ENCODE results near the gene IL18BP.

Gene IL18BP

DNA sequence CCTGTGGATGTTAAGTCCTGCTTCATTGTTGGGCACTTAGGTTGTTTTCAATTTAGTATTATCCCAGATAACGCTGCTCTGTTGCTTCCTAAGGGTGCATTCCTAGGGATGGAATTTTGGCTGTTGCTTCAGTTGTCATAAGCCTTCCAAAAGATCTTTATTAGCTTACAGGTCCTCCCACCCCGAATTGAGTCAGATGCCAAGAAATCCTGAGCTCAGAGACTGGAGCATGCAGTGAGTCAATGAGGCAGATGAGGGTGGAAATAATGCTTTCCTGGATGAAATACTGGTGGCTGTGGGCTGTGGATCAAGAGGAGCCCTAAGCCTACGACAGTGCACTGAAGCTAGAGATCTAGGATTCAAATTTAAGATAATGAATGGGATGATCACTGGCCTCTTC, 10.7 kb upstream of the IL18BP start:
- intact Hi-C loops (cut with DNase I; ENCODE audit: low total_unique reads), result no loop called here
- Histone ChIP-seq H3K27me3 (no peaks in the 10 kb centered on the region), H3K4me3 (no peak overlapping the region), H3K9me3 (no peaks in the 10 kb centered on the region), H3K36me3 (peaks cover 9 to 24% (median 18%) of the 10 kb centered on the region in 3 donors), H3K27ac (peak overlapping the region in 1 of 2 donors; percentile 47), H3K4me1 (peaks cover 0 to 26% (median 10%) of the 10 kb centered on the region in 4 donors)
- TF ChIP-seq, protein P1, sequence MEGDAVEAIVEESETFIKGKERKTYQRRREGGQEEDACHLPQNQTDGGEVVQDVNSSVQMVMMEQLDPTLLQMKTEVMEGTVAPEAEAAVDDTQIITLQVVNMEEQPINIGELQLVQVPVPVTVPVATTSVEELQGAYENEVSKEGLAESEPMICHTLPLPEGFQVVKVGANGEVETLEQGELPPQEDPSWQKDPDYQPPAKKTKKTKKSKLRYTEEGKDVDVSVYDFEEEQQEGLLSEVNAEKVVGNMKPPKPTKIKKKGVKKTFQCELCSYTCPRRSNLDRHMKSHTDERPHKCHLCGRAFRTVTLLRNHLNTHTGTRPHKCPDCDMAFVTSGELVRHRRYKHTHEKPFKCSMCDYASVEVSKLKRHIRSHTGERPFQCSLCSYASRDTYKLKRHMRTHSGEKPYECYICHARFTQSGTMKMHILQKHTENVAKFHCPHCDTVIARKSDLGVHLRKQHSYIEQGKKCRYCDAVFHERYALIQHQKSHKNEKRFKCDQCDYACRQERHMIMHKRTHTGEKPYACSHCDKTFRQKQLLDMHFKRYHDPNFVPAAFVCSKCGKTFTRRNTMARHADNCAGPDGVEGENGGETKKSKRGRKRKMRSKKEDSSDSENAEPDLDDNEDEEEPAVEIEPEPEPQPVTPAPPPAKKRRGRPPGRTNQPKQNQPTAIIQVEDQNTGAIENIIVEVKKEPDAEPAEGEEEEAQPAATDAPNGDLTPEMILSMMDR (IDR thresholded peaks at IDR 0.05), result no peak
- no peak for DNase-seq

DNA sequence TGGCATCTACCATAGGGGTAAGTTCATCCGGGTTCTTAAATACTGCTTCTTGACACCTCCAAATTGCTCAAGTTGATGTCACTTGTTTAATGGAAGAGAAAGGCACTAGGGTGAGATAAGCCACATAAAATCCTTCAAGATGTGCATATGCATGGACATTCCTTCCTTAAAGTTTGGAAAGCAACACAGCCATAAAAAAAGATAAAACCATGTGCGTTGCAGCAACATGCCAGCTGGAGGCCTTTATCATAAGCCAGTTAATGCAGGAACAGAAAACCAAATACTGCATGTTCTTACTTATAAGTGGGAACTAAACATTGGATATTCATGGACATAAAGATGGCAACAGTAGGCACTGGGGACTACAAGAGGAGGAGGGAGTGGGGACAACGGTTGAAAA, 8.0 kb upstream of the IL18BP start:
- H3K27ac ChIP-seq, result no peak overlapping the region
- intact Hi-C loops (cut with DNase I; ENCODE audit: low total_unique reads), result no loop called here

DNA sequence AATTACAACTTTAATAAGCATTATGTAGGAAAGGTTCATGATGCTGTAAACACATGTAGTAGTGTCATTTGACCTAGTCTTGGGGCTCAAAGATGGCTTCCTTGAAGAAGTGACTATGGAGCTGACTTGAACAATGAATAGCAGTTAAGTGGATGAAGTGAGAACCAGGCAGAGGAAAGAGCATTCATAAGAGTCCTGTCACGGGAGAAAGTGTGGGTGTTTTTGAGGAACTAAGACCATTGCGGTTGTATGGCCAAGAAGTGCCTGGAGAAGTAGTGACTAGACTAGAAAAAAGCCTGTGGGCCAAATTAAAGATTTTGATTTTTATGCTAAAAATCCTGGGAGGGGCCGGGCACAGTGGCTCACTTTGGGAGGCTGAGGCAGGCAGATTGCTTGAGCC, 7.2 kb upstream of the IL18BP start:
- TF ChIP-seq, protein P1 (IDR thresholded peaks at IDR 0.05), result no peak
- DNase-seq, result no peak
- intact Hi-C loops (cut with DNase I; ENCODE audit: low total_unique reads), result no loop called here
- Histone ChIP-seq H3K27me3 (no peaks in the 10 kb centered on the region), H3K36me3 (peaks cover 0 to 30% (median 21%) of the 10 kb centered on the region in 3 donors), H3K9me3 (no peaks in the 10 kb centered on the region), H3K27ac (no peak overlapping the region), H3K4me3 (no peak overlapping the region), H3K4me1 (peaks cover 0 to 26% (median 9%) of the 10 kb centered on the region in 4 donors)

More for the DNA sequence above, 8.0 kb upstream of the IL18BP start:
- TF ChIP-seq, protein P1 (IDR thresholded peaks at IDR 0.05), result no peak
- no peak for DNase-seq
- no peaks in the 10 kb centered on the region for H3K9me3 ChIP-seq
- H3K36me3 ChIP-seq, result peaks cover 0 to 22% (median 13%) of the 10 kb centered on the region in 3 donors
- H3K27me3 ChIP-seq, result no peaks in the 10 kb centered on the region
- H3K4me1 ChIP-seq, result peaks cover 0 to 26% (median 10%) of the 10 kb centered on the region in 4 donors
- H3K4me3 ChIP-seq, result no peak overlapping the region

DNA sequence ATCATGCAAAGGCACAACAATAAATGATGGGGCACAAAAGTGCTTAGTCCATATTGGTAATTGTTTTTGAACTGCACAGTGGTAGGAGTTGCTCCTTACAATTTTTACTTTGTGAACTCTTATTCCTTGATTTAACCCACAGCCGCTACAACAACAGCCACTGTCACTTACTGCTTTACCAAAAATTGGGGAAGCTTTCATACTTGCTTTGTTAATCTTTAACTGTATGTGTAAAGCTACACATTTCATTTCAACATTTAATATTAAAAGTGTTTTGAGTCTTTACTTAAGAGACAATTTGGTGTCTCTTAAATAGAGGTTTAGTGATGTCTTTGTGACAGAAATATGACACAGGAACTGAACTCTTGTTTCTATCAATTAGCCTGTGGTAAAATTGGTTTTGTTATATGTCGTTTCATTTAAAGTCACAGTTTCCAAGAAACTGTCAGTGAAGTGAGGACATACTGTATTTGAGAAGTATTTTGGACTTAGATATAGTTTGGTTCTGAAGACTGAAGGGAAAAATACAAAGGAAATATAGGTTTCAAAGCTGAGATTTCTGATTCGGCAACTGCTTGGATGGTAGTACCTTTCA, 6.5 kb upstream of the IL18BP start:
- Histone ChIP-seq H3K36me3 (peaks cover 0 to 35% (median 26%) of the 10 kb centered on the region in 3 donors), H3K27me3 (no peaks in the 10 kb centered on the region), H3K27ac (no peak overlapping the region), H3K9me3 (no peaks in the 10 kb centered on the region), H3K4me3 (no peak overlapping the region), H3K4me1 (peaks cover 0 to 20% (median 6%) of the 10 kb centered on the region in 4 donors)
- TF ChIP-seq, protein P1 (IDR thresholded peaks at IDR 0.05), result no peak
- intact Hi-C loops (cut with DNase I; ENCODE audit: low total_unique reads), result no loop called here
- DNase-seq, result no peak

DNA sequence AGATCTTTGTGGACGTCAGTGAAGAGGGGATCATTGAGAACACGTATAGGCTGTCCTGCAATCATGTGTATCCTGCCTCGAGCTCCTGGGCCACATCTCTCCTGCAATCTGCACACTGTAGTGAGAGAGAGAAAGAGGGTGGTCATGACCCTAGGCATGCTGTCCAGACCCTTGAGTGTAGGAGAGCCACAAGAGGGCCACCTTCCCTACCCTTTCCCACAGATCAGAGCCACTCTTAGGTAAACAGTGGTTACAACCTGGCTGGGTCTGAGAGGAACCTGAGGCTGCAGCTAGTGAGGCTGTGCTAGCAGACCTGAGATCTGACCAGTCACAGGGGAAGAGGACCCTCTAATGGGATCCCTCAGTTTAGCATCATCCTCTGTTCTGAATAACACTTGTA, 3.9 kb upstream of the IL18BP start:
- Histone ChIP-seq H3K4me1 (peaks cover 0 to 13% (median 7%) of the 10 kb centered on the region in 4 donors), H3K36me3 (peaks cover 0 to 35% (median 26%) of the 10 kb centered on the region in 3 donors), H3K9me3 (no peaks in the 10 kb centered on the region), H3K27ac (no peak overlapping the region), H3K27me3 (no peaks in the 10 kb centered on the region), H3K4me3 (no peak overlapping the region)
- no peak for DNase-seq
- TF ChIP-seq, protein P1 (IDR thresholded peaks at IDR 0.05), result no peak
- intact Hi-C loops (cut with DNase I; ENCODE audit: low total_unique reads), result no loop called here

All from tibial artery (tissue), 4 donors.